Left kidney (tissue), 2 donors: ENCODE measurements around the gene PALLD. TPM values are rescaled to one million over a fixed set of nuclear protein-coding genes. Genes with fewer than 3 reads are reported as not detected.
"Not testable (repeated sequence)": the region's sequence is repeated elsewhere in the genome, so short reads cannot be mapped to it uniquely, and the experiment has no call there.

Source experiments
- DNase-seq: peaks from one replicate; pipeline ENCODE4 v3.0.0-alpha.2; 2013
- polyA plus RNA-seq: library from polyadenylated mRNA; unstranded; fragments of 120-200 nt; gene quantifications from one replicate; pipeline ENCODE4 v1.2.1, GENCODE V29; 2013; ENCODE audit not compliant: insufficient read length

PALLD gene
- polyA plus RNA-seq, 1 donor: 203 TPM

GRCh38 chr4:168489616-168490015 is 7.2 kb upstream of the PALLD start:
- DNase-seq: no peak

- no peak for DNase-seq
Observed at GRCh38 chr4:168490711-168491110, 6.1 kb upstream of the PALLD start.

- no peak for DNase-seq
Observed at GRCh38 chr4:168491563-168491962, 5.3 kb upstream of the PALLD start.

- no peak for DNase-seq
Observed at GRCh38 chr4:168498251-168498650, 1.4 kb downstream of the PALLD start.

GRCh38 chr4:168499241-168499640 is 2.4 kb downstream of the PALLD start:
- no peak for DNase-seq

- no peak for DNase-seq
Observed at GRCh38 chr4:168501407-168501806, 4.6 kb downstream of the PALLD start.

- no peak for DNase-seq
Observed at GRCh38 chr4:168502861-168503260, 6.0 kb downstream of the PALLD start.

GRCh38 chr4:168503652-168504362 is 7.0 kb downstream of the PALLD start:
- no peak for DNase-seq

- DNase-seq: no peak
Observed at GRCh38 chr4:168504526-168504925, 7.7 kb downstream of the PALLD start.

- no peak for DNase-seq
Observed at GRCh38 chr4:168506014-168506413, 9.2 kb downstream of the PALLD start.

GRCh38 chr4:168507178-168507815 is 10.4 kb downstream of the PALLD start:
- no peak for DNase-seq

- no peak for DNase-seq
Observed at GRCh38 chr4:168508683-168509082, 11.8 kb downstream of the PALLD start.

- DNase-seq: no peak
Observed at GRCh38 chr4:168509786-168510185, 12.9 kb downstream of the PALLD start.

GRCh38 chr4:168511780-168512489 is 15.1 kb downstream of the PALLD start:
- DNase-seq: no peak

GRCh38 chr4:168513826-168514225 is 17.0 kb downstream of the PALLD start:
- not testable (repeated sequence) for DNase-seq

GRCh38 chr4:168514249-168514852 is 17.5 kb downstream of the PALLD start:
- peak; percentile 59 for DNase-seq

GRCh38 chr4:168515222-168516011 is 18.6 kb downstream of the PALLD start:
- no peak for DNase-seq

- DNase-seq: no peak
Observed at GRCh38 chr4:168516841-168517240, 20.0 kb downstream of the PALLD start.

- DNase-seq: no peak
Observed at GRCh38 chr4:168519576-168519975, 22.7 kb downstream of the PALLD start.

- DNase-seq: no peak
Observed at GRCh38 chr4:168521721-168522120, 24.9 kb downstream of the PALLD start.

GRCh38 chr4:168522356-168522755 is 25.5 kb downstream of the PALLD start:
- no peak for DNase-seq
